H1 (cell line): Measurements from ENCODE around the gene TC2N. TPM values are rescaled to one million over a fixed set of nuclear protein-coding genes. Genes with fewer than 3 reads are reported as not detected.

Source experiments
- CTCF ChIA-PET: fragments of 300-600 bp; sonication (Branson Sonifier 250); formaldehyde crosslinking; loops from one replicate; lab custom pipeline; 2021; ENCODE audit not compliant: partially characterized antibody; lab: Charles Lee
- POLR2A ChIA-PET: fragments of 300-600 bp; sonication (Branson Sonifier 250); formaldehyde crosslinking; loops from one replicate; lab custom pipeline; 2021; ENCODE audit warnings: inconsistent platforms; ENCODE audit not compliant: partially characterized antibody; lab: Charles Lee
- DNase-seq, 2 experiments: peaks; one replicate each; pipeline versions ENCODE4 v3.0.0 to v3.0.0-alpha.2; 2010 to 2022; ENCODE audit warnings: low spot score in 2 of 2, low read depth in 1 of 2, mixed read lengths in 1 of 2
- FAIRE-seq: peaks from 2 replicates; lab custom pipeline; 2011; peaks lifted over from hg19 to GRCh38; lab: Jason Lieb, UNC
- H2AFZ ChIP-seq: 2 replicates; pipeline ENCODE4 v1.8.1; 2012; ENCODE audit warnings: low read length, inconsistent platforms
- H2AK5ac ChIP-seq: 2 replicates; pipeline ENCODE4 v1.6.1; 2013; ENCODE audit warnings: low read depth, low read length
- H2BK120ac ChIP-seq: replicated peaks from 2 replicates; pipeline ENCODE3; 2013; ENCODE audit warnings: low read depth, low read length, inconsistent platforms
- H2BK12ac ChIP-seq: 2 replicates; pipeline ENCODE4 v1.6.1; 2013; ENCODE audit warnings: low read depth, low read length
- H2BK15ac ChIP-seq: 2 replicates; pipeline ENCODE4 v1.6.1; 2013; ENCODE audit warnings: low read length
- H2BK20ac ChIP-seq: 2 replicates; pipeline ENCODE4 v1.6.1; 2013; ENCODE audit warnings: low read length
- H2BK5ac ChIP-seq: 2 replicates; pipeline ENCODE4 v1.6.1; 2013; ENCODE audit warnings: low read depth, low read length
- H3K14ac ChIP-seq: 2 replicates; pipeline ENCODE4 v1.6.1; 2013; ENCODE audit warnings: inconsistent platforms; ENCODE audit not compliant: insufficient read length
- H3K18ac ChIP-seq: 2 replicates; pipeline ENCODE4 v1.6.1; 2013; ENCODE audit warnings: low read length; ENCODE audit errors: extremely low read depth
- H3K23ac ChIP-seq: 2 replicates; pipeline ENCODE4 v1.6.1; 2013; ENCODE audit warnings: inconsistent platforms; ENCODE audit not compliant: insufficient read length
- H3K23me2 ChIP-seq: 2 replicates; pipeline ENCODE4 v1.6.1; 2013; ENCODE audit warnings: low read depth, low read length
- H3K27ac ChIP-seq: 2 replicates; pipeline ENCODE4 v1.6.1; 2011; ENCODE audit warnings: low read depth, low read length, inconsistent platforms
- H3K27me3 ChIP-seq, 4 experiments: replicated peaks in 1 of 4; 1 replicate in 1 of 4; 2 replicates in 3 of 4; pipeline versions ENCODE4 v1.6.1 to v1.8.1; 2011 to 2013; ENCODE audit warnings: low read length in 3 of 4, mild to moderate bottlenecking in 3 of 4, inconsistent platforms in 2 of 4, mixed read lengths in 2 of 4, moderate library complexity in 1 of 4; ENCODE audit not compliant: control insufficient read depth in 3 of 4, insufficient read depth in 3 of 4; ENCODE audit errors: extremely low read depth in 1 of 4
- H3K36me3 ChIP-seq, 4 experiments: 2 replicates each; pipeline versions ENCODE4 v1.6.1 to v1.8.1; 2011 to 2013; ENCODE audit warnings: mild to moderate bottlenecking in 4 of 4, low read length in 3 of 4, moderate library complexity in 2 of 4, control low read depth in 1 of 4, inconsistent platforms in 1 of 4; ENCODE audit not compliant: insufficient read depth in 4 of 4, control insufficient read depth in 2 of 4
- H3K4ac ChIP-seq: replicated peaks from 2 replicates; pipeline ENCODE3; 2013; ENCODE audit warnings: low read length, low read depth, mixed read lengths, inconsistent platforms; ENCODE audit not compliant: insufficient read length
- H3K4me1 ChIP-seq, 4 experiments: replicated peaks in 1 of 4; 1 replicate in 1 of 4; 2 replicates in 3 of 4; pipeline versions ENCODE4 v1.6.1 to v1.8.1; 2011 to 2013; ENCODE audit warnings: low read length in 3 of 4, inconsistent platforms in 2 of 4, mixed read lengths in 1 of 4; ENCODE audit not compliant: insufficient read depth in 4 of 4, control insufficient read depth in 3 of 4
- H3K4me2 ChIP-seq, 2 experiments: 2 replicates each; pipeline versions ENCODE4 v1.6.1 to v1.8.1; 2011 to 2013; ENCODE audit warnings: low read depth in 2 of 2, low read length in 2 of 2, control low read depth in 1 of 2, inconsistent platforms in 1 of 2, mild to moderate bottlenecking in 1 of 2; ENCODE audit not compliant: insufficient read depth in 1 of 2
- H3K4me3 ChIP-seq, 4 experiments: fragments of 200-600, 300-600 bp in 1 of 4; sonication (generic), shearing (Covaris generic), sonication (Bioruptor Twin) in 1 of 4; 2 replicates each; pipeline versions ENCODE4 v1.5.1 to v1.8.1; 2011 to 2016; ENCODE audit warnings: low read length in 4 of 4, low read depth in 3 of 4, control low read depth in 2 of 4, inconsistent platforms in 2 of 4, mild to moderate bottlenecking in 2 of 4, mixed read lengths in 1 of 4, moderate library complexity in 1 of 4; ENCODE audit not compliant: insufficient read depth in 2 of 4; ENCODE audit errors: extremely low read depth in 1 of 4
- H3K56ac ChIP-seq: replicated peaks from 2 replicates; pipeline ENCODE3; 2013; ENCODE audit warnings: low read depth, mild to moderate bottlenecking, mixed read lengths, low read length, inconsistent platforms; ENCODE audit not compliant: insufficient read length
- H3K79me1 ChIP-seq: 2 replicates; pipeline ENCODE4 v1.6.1; 2013; ENCODE audit warnings: low read depth, low read length, control low read depth
- H3K79me2 ChIP-seq, 2 experiments: 2 replicates each; pipeline versions ENCODE4 v1.6.1 to v1.8.1; 2012 to 2013; ENCODE audit warnings: low read length in 2 of 2, mild to moderate bottlenecking in 2 of 2, inconsistent platforms in 1 of 2; ENCODE audit not compliant: insufficient read depth in 2 of 2, control insufficient read depth in 1 of 2
- H3K9ac ChIP-seq, 4 experiments: replicated peaks in 1 of 4; 1 replicate in 1 of 4; 2 replicates in 3 of 4; pipeline versions ENCODE4 v1.6.1 to v1.8.1; 2011 to 2013; ENCODE audit warnings: low read depth in 3 of 4, low read length in 3 of 4, control low read depth in 2 of 4, mild to moderate bottlenecking in 2 of 4, moderate library complexity in 2 of 4, inconsistent platforms in 1 of 4; ENCODE audit errors: extremely low read depth in 1 of 4
- H3K9me3 ChIP-seq, 2 experiments: 2 replicates each; pipeline versions ENCODE4 v1.6.1 to v1.8.1; 2012 to 2013; ENCODE audit warnings: mild to moderate bottlenecking in 2 of 2, moderate library complexity in 2 of 2, control low read depth in 1 of 2, inconsistent platforms in 1 of 2, low read depth in 1 of 2, low read length in 1 of 2, mixed read lengths in 1 of 2; ENCODE audit not compliant: insufficient read depth in 2 of 2
- H4K20me1 ChIP-seq, 2 experiments: replicated peaks in 1 of 2; 2 replicates each; pipeline versions ENCODE3 to v1.8.1; 2011 to 2013; ENCODE audit warnings: inconsistent platforms in 2 of 2, low read length in 2 of 2, mild to moderate bottlenecking in 1 of 2; ENCODE audit not compliant: insufficient read depth in 2 of 2, control insufficient read depth in 1 of 2
- H4K5ac ChIP-seq: 2 replicates; pipeline ENCODE4 v1.6.1; 2013; ENCODE audit warnings: low read length, low read depth, mixed read lengths, inconsistent platforms; ENCODE audit not compliant: insufficient read length
- H4K8ac ChIP-seq: 2 replicates; pipeline ENCODE4 v1.8.0; 2013; ENCODE audit warnings: mild to moderate bottlenecking, moderate library complexity, low read length, inconsistent platforms; ENCODE audit not compliant: insufficient read depth; ENCODE audit errors: extremely low read depth
- H4K91ac ChIP-seq: replicated peaks from 2 replicates; pipeline ENCODE3; 2013; ENCODE audit warnings: low read length, mixed read lengths, inconsistent platforms; ENCODE audit not compliant: insufficient read length
- SP1 ChIP-seq: IDR thresholded peaks from 2 replicates; pipeline ENCODE4 v1.6.1; 2011; ENCODE audit warnings: low read depth, low read length
- WGBS, 2 experiments: shearing (Covaris generic) in 1 of 2; methylation state at CpG; one replicate each; pipeline versions ENCODE4 v1.1.6 to v1.1.7; 2013 to 2015; ENCODE audit warnings: low lambda C conversion rate in 2 of 2, mixed read lengths in 2 of 2, inconsistent platforms in 1 of 2, low coverage in 1 of 2, missing lambda C conversion rate in 1 of 2; ENCODE audit not compliant: insufficient replicate concordance in 2 of 2, insufficient coverage in 1 of 2, insufficient read length in 1 of 2; ENCODE audit errors: extremely low coverage in 1 of 2, missing lambda C conversion rate in 1 of 2; 5-methylcytosine and 5-hydroxymethylcytosine counted together
- polyA plus RNA-seq, 7 experiments: library from polyadenylated mRNA; depleted of rRNA in 3 of 7; stranded (reverse) in 5 of 7; unstranded in 2 of 7; fragments of >200 nt in 5 of 7; fragments of 200-250 nt in 2 of 7; gene quantifications; 1 replicate in 5 of 7; 2 replicates in 1 of 7; 4 replicates in 1 of 7; pipeline versions ENCODE4 v1.2.1 to v1.2.3, GENCODE V29; 2011 to 2013; ENCODE audit warnings: missing spikeins in 2 of 7, mixed read lengths in 2 of 7
- total RNA-seq: library from RNA; stranded (reverse); fragmentation: NEBNext Ultra II Directional; extraction: Animal tissue kit (Norgen Biotek cat#: 25700); gene quantifications from 2 replicates; pipeline ENCODE4 v1.2.1, GENCODE V29; 2021

TC2N gene
- total and polyA plus RNA-seq, 2 of the 8 experiments (the other 6 are each of a cell fraction or from before 2014, with no cell fraction given): 9.7 to 36.2 TPM

DNA sequence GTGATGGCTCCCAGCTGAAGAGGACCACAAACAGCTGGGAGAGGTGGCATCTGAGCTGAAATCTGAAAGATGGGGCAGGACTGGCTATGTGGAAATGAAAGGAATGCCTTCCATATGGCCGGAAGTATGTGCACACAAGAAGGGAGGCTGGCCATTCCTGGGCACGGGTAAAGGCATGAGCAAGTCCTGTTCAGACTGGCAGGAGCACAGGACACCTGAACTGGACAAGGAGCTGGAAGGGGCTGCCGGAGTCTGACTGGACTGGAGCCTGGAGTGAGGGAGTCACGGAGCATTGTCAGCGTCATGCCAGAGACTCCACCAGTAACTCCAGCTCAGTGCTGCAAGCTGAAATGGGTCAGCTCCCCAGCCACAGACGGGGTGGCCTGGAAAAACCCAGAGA is 11.9 kb upstream of the TC2N start:
- H4K8ac ChIP-seq: no peak overlapping the region
- H4K20me1 ChIP-seq: no peaks in the 10 kb centered on the region
- H3K36me3 ChIP-seq: no peaks in the 10 kb centered on the region
- no peaks in the 10 kb centered on the region; a peak in 1 of 7 replicates for H3K4me1 ChIP-seq
- no peak for TF ChIP-seq SP1
- TF ChIP-seq, all 59 proteins: peak for 0
- DNase-seq (no peak), FAIRE-seq (no peak)
- Histone ChIP-seq H3K4me2 (no peak overlapping the region), H3K4ac (no peak overlapping the region), H4K5ac (no peak overlapping the region), H2BK20ac (no peak overlapping the region), H3K27me3 (no peaks in the 10 kb centered on the region), H2BK15ac (no peak overlapping the region), H3K9ac (no peak overlapping the region), H3K4me3 (no peak overlapping the region), H3K23ac (no peak overlapping the region), H3K27ac (no peak overlapping the region), H3K56ac (no peak overlapping the region), H2AK5ac (no peak overlapping the region), H3K9me3 (no peaks in the 10 kb centered on the region), H2AFZ (no peak overlapping the region), H3K14ac (no peak overlapping the region), H2BK120ac (no peak overlapping the region), H3K79me2 (no peaks in the 10 kb centered on the region), H4K91ac (no peak overlapping the region), H2BK5ac (no peak overlapping the region), H3K18ac (no peak overlapping the region), H3K23me2 (no peaks in the 10 kb centered on the region), H2BK12ac (no peak overlapping the region), H3K79me1 (no peaks in the 10 kb centered on the region)
- CTCF ChIA-PET: interaction anchor here (0.6 to 1.4 kb wide), 9 partner anchors 10 to 151 kb away, joined by 3 to 5 read pairs (median 4); partner anchors contain the start of gene TC2N
- 88% methylated on average over 6 of the region's 6 CpGs; no CpG with 5 or more reads in 1 of the 2 experiments for WGBS, 2 experiments
- POLR2A ChIA-PET: no interaction called here
